Measurements from ENCODE around the gene LRRC52. TPM values are rescaled to one million over a fixed set of nuclear protein-coding genes. Genes with fewer than 3 reads are reported as not detected.

The LRRC52 gene
- polyA plus RNA-seq, 2 of the 4 experiments (the other 2 are of a cell fraction): not detected

DNA sequence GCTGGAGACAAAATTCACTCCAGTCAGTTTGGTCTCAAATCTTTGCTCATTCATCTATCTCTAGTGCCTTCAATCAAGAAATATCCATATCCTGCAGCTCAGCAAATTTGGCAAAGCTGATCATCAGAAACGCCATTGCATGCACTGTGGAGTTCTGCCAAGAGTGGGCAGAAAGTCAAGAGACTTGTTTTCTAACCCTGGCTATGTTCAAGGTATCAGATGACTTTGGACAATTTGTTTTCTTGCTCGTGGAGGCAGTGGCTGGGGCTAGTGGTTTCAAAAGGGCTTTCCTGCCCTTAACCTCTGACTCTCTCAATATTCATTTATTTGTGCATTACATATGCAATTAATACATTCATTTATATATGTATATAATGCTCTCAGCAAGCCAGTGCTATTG is 12.8 kb upstream of the LRRC52 start:
- no peak for TF ChIP-seq SMC3 (IDR thresholded peaks at IDR 0.05)
- no peak for TF ChIP-seq HOXA7 (CRISPR knock-in tag; IDR thresholded peaks at IDR 0.05)
- TF ChIP-seq ZFP36 (IDR thresholded peaks at IDR 0.05; ENCODE audit: borderline replicate concordance, partially characterized antibody): no peak
- TF ChIP-seq HOXB13 (CRISPR knock-in tag; IDR thresholded peaks at IDR 0.05; ENCODE audit: low read depth): no peak
- no peak for TF ChIP-seq ZC3H11A (IDR thresholded peaks at IDR 0.05)
- no peak for TF ChIP-seq ZNF302 (CRISPR knock-in tag; IDR thresholded peaks at IDR 0.05)
- no peak for TF ChIP-seq BHLHE40 (IDR thresholded peaks at IDR 0.05; ENCODE audit: low read depth, low read length)
- TF ChIP-seq HMGXB4 (CRISPR knock-in tag; IDR thresholded peaks at IDR 0.05; ENCODE audit: borderline replicate concordance): no peak
- TF ChIP-seq FOSB (CRISPR knock-in tag; IDR thresholded peaks at IDR 0.05): no peak
- TF ChIP-seq CEBPB (IDR thresholded peaks at IDR 0.05): no peak
- TF ChIP-seq HOXB5 (CRISPR knock-in tag; IDR thresholded peaks at IDR 0.05): no peak
- no peak for TF ChIP-seq NFE2L2 (conservative IDR thresholded peaks at IDR 0.05; ENCODE audit: low read length)
- TF ChIP-seq PBX3 (IDR thresholded peaks at IDR 0.05): no peak
- TF ChIP-seq EHMT2 (IDR thresholded peaks at IDR 0.05; ENCODE audit: low read depth): no peak
- no peak for TF ChIP-seq REST (IDR thresholded peaks at IDR 0.05)
- no peak for TF ChIP-seq CBX2 (IDR thresholded peaks at IDR 0.05; ENCODE audit: borderline replicate concordance, low read depth)
- no peak for TF ChIP-seq RNF2 (IDR thresholded peaks at IDR 0.05; ENCODE audit: borderline replicate concordance, low read depth)
- TF ChIP-seq NPAS2 (CRISPR knock-in tag; IDR thresholded peaks at IDR 0.05; ENCODE audit: borderline replicate concordance): no peak
- no peak for DNase-seq (ENCODE audit: low read depth in 1 of 2, low spot score in 1 of 2)
- ATAC-seq: no peak
- FAIRE-seq: no peak
- Histone ChIP-seq H3K9me3 (no peaks in the 10 kb centered on the region), H3K4me1 (no peaks in the 10 kb centered on the region), H3K4me3 (no peak overlapping the region), H3K27ac (no peak overlapping the region), H3K4me2 (no peak overlapping the region)
- WGBS (ENCODE audit: missing lambda C conversion rate): 0% methylated on average over 2 of the region's 2 CpGs
- ChIA-PET POLR2A (no interaction called here), CTCF (no interaction called here)

- ChIA-PET POLR2A (no interaction called here), CTCF (interaction anchor here (0.5 kb wide), 1 partner anchor 61 kb away, joined by 3 read pairs; no protein-coding TSS in a partner anchor)
- FAIRE-seq: no peak
- Histone ChIP-seq H3K4me2 (no peak overlapping the region), H3K9me3 (no peaks in the 10 kb centered on the region), H3K4me1 (no peaks in the 10 kb centered on the region), H3K27ac (no peak overlapping the region), H3K4me3 (no peak overlapping the region)
- no peak for ATAC-seq
- WGBS (ENCODE audit: missing lambda C conversion rate): 16% methylated on average over 7 of the region's 7 CpGs
- DNase-seq (ENCODE audit: low read depth in 1 of 2, low spot score in 1 of 2): no peak
- no peak for TF ChIP-seq HES2 (IDR thresholded peaks at IDR 0.05)
- no peak for TF ChIP-seq SREBF2 (IDR thresholded peaks at IDR 0.05)
- no peak for TF ChIP-seq POLR2A (IDR thresholded peaks at IDR 0.05; ENCODE audit: low read length)
- TF ChIP-seq PBX3 (IDR thresholded peaks at IDR 0.05): no peak
- TF ChIP-seq, protein P1, sequence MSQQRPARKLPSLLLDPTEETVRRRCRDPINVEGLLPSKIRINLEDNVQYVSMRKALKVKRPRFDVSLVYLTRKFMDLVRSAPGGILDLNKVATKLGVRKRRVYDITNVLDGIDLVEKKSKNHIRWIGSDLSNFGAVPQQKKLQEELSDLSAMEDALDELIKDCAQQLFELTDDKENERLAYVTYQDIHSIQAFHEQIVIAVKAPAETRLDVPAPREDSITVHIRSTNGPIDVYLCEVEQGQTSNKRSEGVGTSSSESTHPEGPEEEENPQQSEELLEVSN (IDR thresholded peaks at IDR 0.05; ENCODE audit: borderline replicate concordance, low read depth): no peak
- TF ChIP-seq, protein P2, sequence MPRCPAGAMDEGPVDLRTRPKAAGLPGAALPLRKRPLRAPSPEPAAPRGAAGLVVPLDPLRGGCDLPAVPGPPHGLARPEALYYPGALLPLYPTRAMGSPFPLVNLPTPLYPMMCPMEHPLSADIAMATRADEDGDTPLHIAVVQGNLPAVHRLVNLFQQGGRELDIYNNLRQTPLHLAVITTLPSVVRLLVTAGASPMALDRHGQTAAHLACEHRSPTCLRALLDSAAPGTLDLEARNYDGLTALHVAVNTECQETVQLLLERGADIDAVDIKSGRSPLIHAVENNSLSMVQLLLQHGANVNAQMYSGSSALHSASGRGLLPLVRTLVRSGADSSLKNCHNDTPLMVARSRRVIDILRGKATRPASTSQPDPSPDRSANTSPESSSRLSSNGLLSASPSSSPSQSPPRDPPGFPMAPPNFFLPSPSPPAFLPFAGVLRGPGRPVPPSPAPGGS (IDR thresholded peaks at IDR 0.05): no peak
- TF ChIP-seq, protein P3, sequence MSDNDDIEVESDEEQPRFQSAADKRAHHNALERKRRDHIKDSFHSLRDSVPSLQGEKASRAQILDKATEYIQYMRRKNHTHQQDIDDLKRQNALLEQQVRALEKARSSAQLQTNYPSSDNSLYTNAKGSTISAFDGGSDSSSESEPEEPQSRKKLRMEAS (IDR thresholded peaks at IDR 0.05): no peak
- no peak for TF ChIP-seq USF2 (IDR thresholded peaks at IDR 0.05)
- no peak for TF ChIP-seq NPAS2 (CRISPR knock-in tag; IDR thresholded peaks at IDR 0.05; ENCODE audit: borderline replicate concordance)
- no peak for TF ChIP-seq MYC (IDR thresholded peaks at IDR 0.05; ENCODE audit: borderline replicate concordance, low read length)
- no peak for TF ChIP-seq HDAC2 (IDR thresholded peaks at IDR 0.05)
- TF ChIP-seq JUNB (IDR thresholded peaks at IDR 0.05): no peak
- no peak for TF ChIP-seq RCOR1 (IDR thresholded peaks at IDR 0.05; ENCODE audit: low read depth, low read length)
Observed at GRCh38 chr1:165532053-165532452, 11.7 kb upstream of the LRRC52 start.
